Myocyte (in vitro differentiated cells): Measurements from ENCODE around the gene MCRS1. TPM values are rescaled to one million over a fixed set of nuclear protein-coding genes. Genes with fewer than 3 reads are reported as not detected.

Experiments used
- DNase-seq: peaks from one replicate; pipeline ENCODE4 v3.0.0-alpha.2; 2012; ENCODE audit warnings: low read depth
- total RNA-seq: library from RNA; depleted of rRNA; stranded (reverse); fragments of >200 nt; gene quantifications from 2 replicates; pipeline ENCODE4 v1.2.3, GENCODE V29; 2014

The MCRS1 gene
- total RNA-seq, 1 donor from 2014 or later = 98.1 TPM

GRCh38 chr12:49556391-49557186 lies 11.4 kb downstream of the MCRS1 start:
- DNase-seq = no peak

GRCh38 chr12:49555631-49556390 lies 12.1 kb downstream of the MCRS1 start:
- DNase-seq = no peak

GRCh38 chr12:49554266-49554665 lies 13.7 kb downstream of the MCRS1 start:
- no peak for DNase-seq

- DNase-seq = no peak
Observed at GRCh38 chr12:49553512-49554088, 14.3 kb downstream of the MCRS1 start.

DNA sequence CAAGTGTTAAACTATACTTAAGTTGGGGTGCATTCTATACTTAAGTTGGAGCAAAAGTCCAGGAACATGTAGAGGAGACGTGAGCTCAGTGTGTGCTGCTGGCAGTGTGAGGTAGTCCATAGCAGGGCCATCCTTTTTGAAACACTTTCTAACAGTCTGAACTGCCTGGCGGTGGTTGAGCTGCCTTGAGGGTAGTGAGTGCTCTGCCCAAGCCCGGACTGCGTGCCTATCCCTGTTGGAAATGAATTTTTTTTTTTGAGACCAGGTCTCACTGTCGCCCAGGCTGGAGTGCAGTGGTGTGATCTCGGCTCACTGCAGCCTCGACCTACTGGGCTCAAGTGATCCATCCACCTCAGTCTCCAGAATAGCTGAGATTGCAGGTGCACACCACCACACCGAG lies 15.0 kb downstream of the MCRS1 start:
- no peak for DNase-seq

GRCh38 chr12:49552425-49552824 lies 15.5 kb downstream of the MCRS1 start:
- no peak for DNase-seq

DNA sequence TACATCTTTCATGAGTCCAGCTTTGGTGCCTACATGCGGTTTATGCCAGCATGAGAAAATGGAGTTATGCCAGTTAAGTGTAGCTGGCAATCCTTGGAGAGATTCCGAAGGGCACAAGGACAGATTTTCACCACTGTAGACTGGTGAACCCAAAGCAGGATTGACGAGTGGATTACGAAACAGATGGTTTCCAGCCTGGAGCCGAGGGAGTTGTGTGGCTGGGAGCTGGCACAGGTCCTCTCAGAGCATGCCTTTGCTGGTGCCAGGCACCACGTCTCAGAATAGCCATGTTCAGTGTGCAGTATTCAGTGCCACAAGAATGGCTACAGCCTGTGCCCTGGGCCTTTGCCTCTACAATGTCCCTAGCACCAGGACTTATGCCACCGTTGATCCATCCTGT lies 15.9 kb downstream of the MCRS1 start:
- peak; percentile 90 for DNase-seq

DNA sequence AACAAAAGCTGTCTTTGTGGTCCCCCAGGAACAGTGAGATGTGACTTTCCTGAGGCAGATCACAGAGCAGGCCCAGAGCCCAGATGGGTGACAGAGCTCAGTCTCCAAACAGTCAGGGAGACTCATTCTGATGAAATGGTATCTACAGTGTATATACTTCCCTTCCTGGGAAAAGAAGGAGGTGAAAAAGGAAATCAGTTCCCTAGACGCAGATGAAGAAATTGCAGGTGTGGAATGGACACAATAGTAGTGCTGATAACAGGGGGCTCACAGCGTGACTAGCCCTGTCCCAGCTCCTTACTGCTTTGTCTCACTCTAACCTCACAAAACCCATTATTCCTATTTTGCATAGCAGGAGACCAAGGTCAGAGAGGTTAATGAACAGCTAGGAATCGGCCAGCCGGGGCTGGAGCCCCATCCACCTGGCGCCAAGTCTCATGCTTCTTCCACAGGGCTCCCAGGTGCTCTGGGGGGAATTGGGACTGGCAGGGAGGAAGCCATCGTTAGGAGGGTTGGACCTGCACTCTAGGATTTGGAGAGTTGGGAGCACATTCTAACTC lies 17.2 kb downstream of the MCRS1 start:
- DNase-seq = no peak

GRCh38 chr12:49549735-49550692 lies 17.9 kb downstream of the MCRS1 start:
- no peak for DNase-seq

GRCh38 chr12:49548822-49549648 lies 18.9 kb downstream of the MCRS1 start:
- DNase-seq = no peak

DNA sequence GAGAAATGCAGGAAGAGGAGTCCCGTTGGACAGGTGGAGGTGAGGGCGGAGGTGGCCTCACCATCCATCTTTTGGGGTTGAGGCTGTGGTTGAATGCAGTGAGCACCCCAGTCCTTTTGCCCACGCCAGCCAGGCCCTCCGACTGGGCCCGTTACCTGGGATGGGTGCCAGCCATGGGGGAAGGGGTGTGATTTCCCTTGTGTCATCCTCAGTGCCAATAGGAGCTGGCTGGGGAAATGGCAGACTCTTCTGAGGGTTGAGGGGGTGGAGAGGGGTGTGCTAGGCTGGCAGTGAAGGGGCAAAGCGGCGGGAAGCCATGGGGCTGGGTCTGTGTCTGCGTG lies 19.5 kb downstream of the MCRS1 start:
- no peak for DNase-seq

- DNase-seq = no peak
Observed at GRCh38 chr12:49547090-49547690, 20.8 kb downstream of the MCRS1 start.

DNA sequence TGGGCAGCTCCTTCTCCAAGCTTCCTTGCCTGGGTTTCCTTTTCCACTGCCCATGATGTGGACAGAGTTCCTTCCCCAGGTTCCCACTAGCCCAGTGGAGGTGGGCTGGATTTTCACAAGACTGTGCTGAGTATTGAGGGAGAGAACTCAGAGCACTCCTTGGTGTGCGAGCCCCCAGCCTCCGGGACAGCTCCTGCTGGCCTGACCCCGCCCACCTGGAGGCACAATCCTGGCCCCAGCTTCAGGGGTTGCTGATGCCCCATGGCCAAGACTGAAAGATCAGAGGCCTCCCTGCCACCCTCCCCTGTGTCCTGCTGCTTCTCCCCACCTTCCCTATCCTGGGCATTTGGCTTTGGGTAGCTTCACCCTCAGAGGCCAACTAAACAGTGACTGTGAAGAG lies 21.5 kb downstream of the MCRS1 start:
- DNase-seq = no peak

GRCh38 chr12:49545815-49546214 lies 22.1 kb downstream of the MCRS1 start:
- DNase-seq = peak; percentile 73

- DNase-seq = no peak
Observed at GRCh38 chr12:49543914-49544815, 23.8 kb downstream of the MCRS1 start.

- DNase-seq = no peak
Observed at GRCh38 chr12:49543221-49543913, 24.6 kb downstream of the MCRS1 start.

DNA sequence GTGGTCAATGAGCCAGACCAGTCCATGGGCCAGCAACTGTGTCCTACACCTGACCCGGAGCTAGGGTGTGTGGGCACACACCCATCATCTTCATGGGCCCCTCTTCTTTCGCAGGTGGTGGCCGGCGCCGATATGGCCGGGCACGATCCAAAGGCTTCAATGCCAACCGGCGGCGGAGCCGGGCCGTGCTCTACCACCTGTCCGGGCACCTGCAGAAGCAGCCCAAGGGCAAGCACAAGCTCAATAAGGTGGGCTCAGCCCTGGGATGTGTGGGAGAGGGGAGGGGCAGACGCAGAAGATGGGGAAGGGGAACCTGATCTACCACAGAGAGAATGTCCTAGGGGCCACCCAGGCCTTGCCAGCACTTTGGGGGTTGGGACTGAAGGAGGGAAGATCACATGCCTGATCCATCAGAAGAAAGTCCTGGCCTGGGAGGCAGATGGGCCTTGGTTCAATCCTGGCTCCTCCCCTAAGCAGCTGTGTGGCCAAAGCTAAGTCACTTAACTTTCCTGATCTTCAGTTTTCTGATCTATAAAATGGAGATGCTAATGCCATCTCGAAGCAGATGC lies 25.3 kb downstream of the MCRS1 start:
- no peak for DNase-seq
